Mesenteric fat pad (tissue), 1 donor: ENCODE results near the gene CHPF2. TPM values are rescaled to one million over a fixed set of nuclear protein-coding genes. Genes with fewer than 3 reads are reported as not detected.

ENCODE experiments used
- DNase-seq: peaks from one replicate; pipeline ENCODE4 v3.0.0-alpha.2; 2020; ENCODE audit warnings: low spot score
- total RNA-seq: library from RNA; stranded (reverse); fragmentation: NEBNext Ultra II Directional; extraction: Animal tissue kit (Norgen Biotek cat#: 25700); gene quantifications from one replicate; pipeline ENCODE4 v1.2.1, GENCODE V29; 2021
- donor health status: DM: yes; HTN: yes; CAD: no.

Gene CHPF2
- total RNA-seq, 1 donor from 2014 or later = 42.1 TPM

- no peak for DNase-seq
Measured at GRCh38 chr7:151282111-151282510, 49.8 kb downstream of the CHPF2 start.

- no peak for DNase-seq
Measured at GRCh38 chr7:151283302-151283701, 51.0 kb downstream of the CHPF2 start.

- no peak for DNase-seq
Measured at GRCh38 chr7:151286148-151286547, 53.9 kb downstream of the CHPF2 start.

Other genes with a start within 250 kb of the CHPF2 start
- gene NOS3, start 241.5 kb upstream of the CHPF2 start, total RNA-seq = 57.1 TPM
- not detected for gene ATG9B, start 208.0 kb upstream of the CHPF2 start, total RNA-seq
- gene ABCB8, start 204.0 kb upstream of the CHPF2 start, total RNA-seq = 27.6 TPM
- 0.87 TPM for gene ASIC3, start 184.0 kb upstream of the CHPF2 start, total RNA-seq
- 7.3 TPM for gene CDK5, start 174.6 kb upstream of the CHPF2 start, total RNA-seq
- 130 TPM for gene SLC4A2, start 172.9 kb upstream of the CHPF2 start, total RNA-seq
- 59.3 TPM for gene FASTK, start 151.7 kb upstream of the CHPF2 start, total RNA-seq
- gene TMUB1, start 149.0 kb upstream of the CHPF2 start, total RNA-seq = 31.9 TPM
- gene AGAP3, start 146.0 kb upstream of the CHPF2 start, total RNA-seq = 86.8 TPM
- not detected for gene GBX1, start 64.8 kb upstream of the CHPF2 start, total RNA-seq
- not detected for gene ASB10, start 45.2 kb upstream of the CHPF2 start, total RNA-seq
- not detected for gene H2BK1, start 22.0 kb upstream of the CHPF2 start, total RNA-seq
- 38.1 TPM for gene ABCF2, start 5.3 kb upstream of the CHPF2 start, total RNA-seq
- 36.5 TPM for gene SMARCD3, start 16.2 kb downstream of the CHPF2 start, total RNA-seq
- 59.2 TPM for gene NUB1, start 109.3 kb downstream of the CHPF2 start, total RNA-seq
- 19.4 TPM for gene WDR86, start 177.6 kb downstream of the CHPF2 start, total RNA-seq
- gene CRYGN, start 207.7 kb downstream of the CHPF2 start, total RNA-seq = 1.5 TPM